Ovary (tissue), 3 donors: Measurements from ENCODE around the gene MAN1B1.

ENCODE experiments used
- POLR2A ChIP-seq: fragments of 450-650 bp; IDR thresholded peaks from one replicate; pipeline ENCODE4 v1.6.1; 2017; ENCODE audit warnings: antibody characterized with exemption, mild to moderate bottlenecking, moderate library complexity
- TF ChIP-seq, protein P1 (sequence below), 3 donors: fragments of 450-650 bp in 2 of 3; fragments of 200-600 bp in 1 of 3; IDR thresholded peaks; one replicate each; pipeline versions ENCODE4 v1.5.1 to v1.8.0; 2016 to 2022; ENCODE audit warnings: antibody characterized with exemption in 3 of 3, mild to moderate bottlenecking in 1 of 3
- donor health status: DM: no; HTN: no; CAD: no.

GRCh38 chr9:137126786-137127185 lies 40.0 kb downstream of the MAN1B1 start:
- TF ChIP-seq, protein P1, sequence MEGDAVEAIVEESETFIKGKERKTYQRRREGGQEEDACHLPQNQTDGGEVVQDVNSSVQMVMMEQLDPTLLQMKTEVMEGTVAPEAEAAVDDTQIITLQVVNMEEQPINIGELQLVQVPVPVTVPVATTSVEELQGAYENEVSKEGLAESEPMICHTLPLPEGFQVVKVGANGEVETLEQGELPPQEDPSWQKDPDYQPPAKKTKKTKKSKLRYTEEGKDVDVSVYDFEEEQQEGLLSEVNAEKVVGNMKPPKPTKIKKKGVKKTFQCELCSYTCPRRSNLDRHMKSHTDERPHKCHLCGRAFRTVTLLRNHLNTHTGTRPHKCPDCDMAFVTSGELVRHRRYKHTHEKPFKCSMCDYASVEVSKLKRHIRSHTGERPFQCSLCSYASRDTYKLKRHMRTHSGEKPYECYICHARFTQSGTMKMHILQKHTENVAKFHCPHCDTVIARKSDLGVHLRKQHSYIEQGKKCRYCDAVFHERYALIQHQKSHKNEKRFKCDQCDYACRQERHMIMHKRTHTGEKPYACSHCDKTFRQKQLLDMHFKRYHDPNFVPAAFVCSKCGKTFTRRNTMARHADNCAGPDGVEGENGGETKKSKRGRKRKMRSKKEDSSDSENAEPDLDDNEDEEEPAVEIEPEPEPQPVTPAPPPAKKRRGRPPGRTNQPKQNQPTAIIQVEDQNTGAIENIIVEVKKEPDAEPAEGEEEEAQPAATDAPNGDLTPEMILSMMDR (IDR thresholded peaks at IDR 0.05): no peak
- no peak for TF ChIP-seq POLR2A
